DOHH2 (cell line): ENCODE data around the gene CCDC7.

ENCODE experiments used
- H3F3A ChIP-seq: fragments of 200-600 bp; sonication (generic), shearing (Covaris generic); 2 replicates; pipeline ENCODE4 v1.6.0; 2016; ENCODE audit warnings: antibody characterized with exemption, mild to moderate bottlenecking; ENCODE audit not compliant: control insufficient read depth, insufficient read depth
- H3K27ac ChIP-seq: fragments of 200-600 bp; sonication (generic); 2 replicates; pipeline ENCODE4 v1.5.1; 2014; ENCODE audit warnings: low read depth, mild to moderate bottlenecking, low read length, moderate library complexity
- H3K27me3 ChIP-seq: fragments of 200-600 bp; sonication (generic); 2 replicates; pipeline ENCODE4 v1.6.1; 2014; ENCODE audit warnings: mild to moderate bottlenecking, low read length, mixed read lengths; ENCODE audit not compliant: control insufficient read depth
- H3K36me3 ChIP-seq: fragments of 200-600 bp; sonication (generic); 2 replicates; pipeline ENCODE4 v1.6.1; 2014; ENCODE audit warnings: mild to moderate bottlenecking, low read length, moderate library complexity, mixed read lengths; ENCODE audit not compliant: control insufficient read depth
- H3K4me1 ChIP-seq: fragments of 200-600 bp; sonication (generic); 2 replicates; pipeline ENCODE4 v1.6.1; 2014; ENCODE audit warnings: mild to moderate bottlenecking, low read length, mixed read lengths; ENCODE audit not compliant: control insufficient read depth
- H3K4me2 ChIP-seq: fragments of 200-600 bp; sonication (generic); 2 replicates; pipeline ENCODE4 v1.6.0; 2014; ENCODE audit warnings: mild to moderate bottlenecking, low read length, moderate library complexity
- H3K4me3 ChIP-seq: fragments of 200-600 bp; sonication (generic); 2 replicates; pipeline ENCODE4 v1.5.1; 2014; ENCODE audit warnings: mild to moderate bottlenecking, low read length, mixed read lengths
- H3K79me2 ChIP-seq: fragments of 200-600 bp; sonication (generic); 2 replicates; pipeline ENCODE4 v1.6.1; 2014; ENCODE audit warnings: mild to moderate bottlenecking, low read length, mixed read lengths; ENCODE audit not compliant: control insufficient read depth
- H3K9me2 ChIP-seq: fragments of 200-600 bp; sonication (generic); replicated peaks from 2 replicates; pipeline ENCODE4 v1.6.1; 2014; ENCODE audit warnings: mild to moderate bottlenecking, low read length, mixed read lengths; ENCODE audit not compliant: control insufficient read depth
- H3K9me3 ChIP-seq: fragments of 200-600 bp; sonication (generic); 2 replicates; pipeline ENCODE4 v1.6.1; 2014; ENCODE audit warnings: antibody characterized with exemption, low read length, mixed read lengths; ENCODE audit not compliant: control insufficient read depth, insufficient read depth
- H4K20me1 ChIP-seq: fragments of 200-600 bp; sonication (generic); 2 replicates; pipeline ENCODE4 v1.6.0; 2014; ENCODE audit warnings: low read depth, mild to moderate bottlenecking, antibody characterized with exemption, low read length, moderate library complexity; ENCODE audit not compliant: control insufficient read depth, insufficient read depth
- CTCF ChIP-seq: fragments of 200-600 bp; sonication (generic); IDR thresholded peaks from one replicate; pipeline ENCODE4 v1.5.1; 2014; ENCODE audit warnings: antibody characterized with exemption, mild to moderate bottlenecking, low read depth, low read length; ENCODE audit not compliant: poor library complexity, severe bottlenecking
- EZH2phosphoT487 ChIP-seq: fragments of 200-600 bp; sonication (generic); IDR thresholded peaks from 2 replicates; pipeline ENCODE4 v1.6.1; 2017; ENCODE audit warnings: borderline replicate concordance, mild to moderate bottlenecking, antibody characterized with exemption, low read length, moderate library complexity, mixed read lengths

Gene CCDC7

GRCh38 chr10:32731527-32731926, 285.6 kb downstream of the CCDC7 start:
- no peaks in the 10 kb centered on the region for H3K9me3 ChIP-seq
- H3K27me3 ChIP-seq = no peaks in the 10 kb centered on the region
- H4K20me1 ChIP-seq = no peaks in the 10 kb centered on the region
- H3K79me2 ChIP-seq = no peaks in the 10 kb centered on the region
- H3F3A ChIP-seq = no peaks in the 10 kb centered on the region
- no peak for TF ChIP-seq EZH2phosphoT487
- no peak for TF ChIP-seq CTCF
- H3K4me3 ChIP-seq = no peak overlapping the region
- no peak overlapping the region for H3K27ac ChIP-seq
- H3K9me2 ChIP-seq = no peaks in the 10 kb centered on the region
- H3K36me3 ChIP-seq = no peaks in the 10 kb centered on the region
- no peak overlapping the region for H3K4me2 ChIP-seq
- H3K4me1 ChIP-seq = no peaks in the 10 kb centered on the region

- H3K9me3 ChIP-seq = no peaks in the 10 kb centered on the region
- H3F3A ChIP-seq = no peaks in the 10 kb centered on the region
- no peaks in the 10 kb centered on the region for H3K36me3 ChIP-seq
- no peak overlapping the region for H3K27ac ChIP-seq
- TF ChIP-seq CTCF = no peak
- TF ChIP-seq EZH2phosphoT487 = no peak
- H3K4me1 ChIP-seq = no peaks in the 10 kb centered on the region
- no peaks in the 10 kb centered on the region for H4K20me1 ChIP-seq
- no peaks in the 10 kb centered on the region for H3K79me2 ChIP-seq
- H3K9me2 ChIP-seq = no peaks in the 10 kb centered on the region
- no peak overlapping the region for H3K4me2 ChIP-seq
- H3K4me3 ChIP-seq = no peak overlapping the region
- H3K27me3 ChIP-seq = no peaks in the 10 kb centered on the region
These were observed 293.0 kb downstream of the CCDC7 start for GRCh38 chr10:32738958-32739357.

- Histone ChIP-seq H3K4me2 (no peak overlapping the region), H3K36me3 (no peaks in the 10 kb centered on the region), H3F3A (no peaks in the 10 kb centered on the region), H3K9me2 (no peaks in the 10 kb centered on the region), H3K4me3 (no peak overlapping the region), H4K20me1 (no peaks in the 10 kb centered on the region), H3K4me1 (no peaks in the 10 kb centered on the region), H3K9me3 (no peaks in the 10 kb centered on the region), H3K27me3 (no peaks in the 10 kb centered on the region), H3K27ac (no peak overlapping the region), H3K79me2 (no peaks in the 10 kb centered on the region)
- TF ChIP-seq EZH2phosphoT487 (no peak), CTCF (no peak)
These were observed 298.4 kb downstream of the CCDC7 start for GRCh38 chr10:32744321-32744720.

DNA sequence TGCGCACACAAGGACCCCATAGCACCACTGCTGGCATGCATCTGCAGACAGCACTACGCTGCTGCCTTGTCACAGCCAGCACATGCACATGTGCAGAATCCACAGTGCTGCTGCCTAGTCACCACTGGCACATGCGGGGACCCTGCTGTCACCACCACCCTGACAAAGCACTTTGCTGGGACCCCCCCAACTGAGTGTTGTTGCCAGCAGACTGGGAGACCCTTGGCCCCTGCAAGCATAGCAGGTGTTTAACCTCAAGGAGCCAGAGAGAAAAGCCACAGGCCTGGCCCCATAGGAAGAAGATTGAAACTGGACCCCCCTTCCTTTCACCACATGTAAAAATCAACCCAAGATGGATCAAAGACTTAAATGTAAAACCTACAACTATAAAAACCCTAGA, 300.9 kb downstream of the CCDC7 start:
- H3K36me3 ChIP-seq = no peaks in the 10 kb centered on the region
- no peaks in the 10 kb centered on the region for H3K4me1 ChIP-seq
- H3K27me3 ChIP-seq = no peaks in the 10 kb centered on the region
- no peak overlapping the region for H3K4me3 ChIP-seq
- H3F3A ChIP-seq = no peaks in the 10 kb centered on the region
- H4K20me1 ChIP-seq = no peaks in the 10 kb centered on the region
- no peaks in the 10 kb centered on the region for H3K9me2 ChIP-seq
- no peak overlapping the region for H3K27ac ChIP-seq
- no peaks in the 10 kb centered on the region for H3K9me3 ChIP-seq
- TF ChIP-seq EZH2phosphoT487 (no peak), CTCF (no peak)
- H3K4me2 ChIP-seq = no peak overlapping the region
- H3K79me2 ChIP-seq = no peaks in the 10 kb centered on the region
